Ishikawa (cell line): Measurements from ENCODE around the gene MAGEA2B.
"Not testable (repeated sequence)": the region's sequence is repeated elsewhere in the genome, so short reads cannot be mapped to it uniquely, and the experiment has no call there.

Experiments
- CEBPB ChIP-seq: IDR thresholded peaks from 2 replicates; pipeline ENCODE4 v1.6.1; 2012
- CREB1 ChIP-seq: IDR thresholded peaks from 2 replicates; pipeline ENCODE4 v1.6.1; 2012; ENCODE audit warnings: low read depth
- EGR1 ChIP-seq: IDR thresholded peaks from 2 replicates; pipeline ENCODE4 v1.6.1; 2012
- EP300 ChIP-seq: IDR thresholded peaks from 2 replicates; pipeline ENCODE4 v1.6.1; 2012; ENCODE audit warnings: borderline replicate concordance
- FOXM1 ChIP-seq: IDR thresholded peaks from 2 replicates; pipeline ENCODE4 v1.6.1; 2012; ENCODE audit warnings: low read depth, borderline replicate concordance
- MAX ChIP-seq: IDR thresholded peaks from 2 replicates; pipeline ENCODE4 v1.6.1; 2012
- NFIC ChIP-seq: IDR thresholded peaks from 2 replicates; pipeline ENCODE4 v1.6.1; 2012
- RAD21 ChIP-seq: IDR thresholded peaks from 2 replicates; pipeline ENCODE4 v1.6.1; 2012; ENCODE audit warnings: low read depth
- REST ChIP-seq: IDR thresholded peaks from 2 replicates; pipeline ENCODE4 v1.6.1; 2012; ENCODE audit warnings: low read depth, mild to moderate bottlenecking
- TAF1 ChIP-seq: IDR thresholded peaks from 2 replicates; pipeline ENCODE4 v1.6.1; 2012; ENCODE audit warnings: low read depth, mild to moderate bottlenecking
- TCF12 ChIP-seq: IDR thresholded peaks from 2 replicates; pipeline ENCODE4 v1.6.1; 2012; ENCODE audit warnings: low read depth
- TEAD4 ChIP-seq: IDR thresholded peaks from 2 replicates; pipeline ENCODE4 v1.6.1; 2012
- USF1 ChIP-seq: IDR thresholded peaks from 2 replicates; pipeline ENCODE4 v1.6.1; 2012
- YY1 ChIP-seq: IDR thresholded peaks from 2 replicates; pipeline ENCODE4 v1.6.1; 2012; ENCODE audit warnings: low read depth
- ZBTB7A ChIP-seq: IDR thresholded peaks from 2 replicates; pipeline ENCODE4 v1.6.1; 2012; ENCODE audit warnings: low read depth

Gene MAGEA2B

GRCh38 chrX:152735101-152735500 lies 20.7 kb downstream of the MAGEA2B start:
- TF ChIP-seq YY1 (no peak), TCF12 (no peak), RAD21 (no peak), EP300 (no peak), USF1 (no peak), ZBTB7A (no peak), MAX (no peak), REST (no peak), TEAD4 (no peak), CEBPB (no peak), TAF1 (no peak), EGR1 (no peak), FOXM1 (no peak), NFIC (no peak), CREB1 (no peak)

- TF ChIP-seq CREB1 (no peak), NFIC (no peak), EGR1 (no peak), TCF12 (no peak), CEBPB (no peak), RAD21 (no peak)
Measured at GRCh38 chrX:152735860-152736511, 21.6 kb downstream of the MAGEA2B start.

- TF ChIP-seq TAF1, result no peak
- TF ChIP-seq USF1, result no peak
- no peak for TF ChIP-seq ZBTB7A
- no peak for TF ChIP-seq REST
- no peak for TF ChIP-seq NFIC
- no peak for TF ChIP-seq FOXM1
- no peak for TF ChIP-seq EP300
- TF ChIP-seq TCF12, result no peak
Measured at GRCh38 chrX:152738560-152738959, 24.1 kb downstream of the MAGEA2B start.

GRCh38 chrX:152753686-152754650 lies 39.5 kb downstream of the MAGEA2B start, which contains the start of gene MAGEA2:
TSS of gene MAGEA2 (minus strand) at chrX:152753842. CDS start at chrX:152751363, 2,479 bp downstream.
- not testable (repeated sequence) for TF ChIP-seq TAF1, EP300, MAX

- not testable (repeated sequence) for TF ChIP-seq EP300, NFIC, CREB1
Measured at GRCh38 chrX:152758918-152759317, 44.5 kb downstream of the MAGEA2B start, which contains the start of gene CSAG3. TSS of gene CSAG3 (plus strand) at chrX:152759218.
